ENCODE data around the gene KRTAP26-1.

The KRTAP26-1 gene

GRCh38 chr21:30320215-30320614 is at the start of gene KRTAP26-1:
Gene KRTAP26-1, minus strand, starts transcription at chr21:30320315. Its CDS starts 280 bp downstream, at chr21:30320035.
- DNase-seq (ENCODE audit: low spot score), result no peak

- DNase-seq (ENCODE audit: low spot score), result no peak
These were observed 35.8 kb upstream of the KRTAP26-1 start for GRCh38 chr21:30355906-30356305.

GRCh38 chr21:30354308-30355005 is 34.3 kb upstream of the KRTAP26-1 start:
- no peak for DNase-seq (ENCODE audit: low spot score)

GRCh38 chr21:30351534-30351933 is 31.4 kb upstream of the KRTAP26-1 start:
- no peak for DNase-seq (ENCODE audit: low spot score)

GRCh38 chr21:30349572-30349971 is 29.5 kb upstream of the KRTAP26-1 start:
- no peak for DNase-seq (ENCODE audit: low spot score)

GRCh38 chr21:30348506-30348905 is 28.4 kb upstream of the KRTAP26-1 start, which contains the start of gene KRTAP23-1:
Gene KRTAP23-1, minus strand, starts transcription at chr21:30348606. Its CDS starts 0 bp downstream, at chr21:30348606.
- DNase-seq (ENCODE audit: low spot score), result no peak

GRCh38 chr21:30345014-30345413 is 24.9 kb upstream of the KRTAP26-1 start:
- no peak for DNase-seq (ENCODE audit: low spot score)

GRCh38 chr21:30340714-30341573 is 20.8 kb upstream of the KRTAP26-1 start:
- DNase-seq (ENCODE audit: low spot score), result peak; percentile 3

- DNase-seq (ENCODE audit: low spot score), result no peak
These were observed 18.6 kb upstream of the KRTAP26-1 start for GRCh38 chr21:30338717-30339116.

GRCh38 chr21:30337772-30338171 is 17.7 kb upstream of the KRTAP26-1 start:
- no peak for DNase-seq (ENCODE audit: low spot score)

- no peak for DNase-seq (ENCODE audit: low spot score)
These were observed 17.2 kb upstream of the KRTAP26-1 start, which contains the start of gene KRTAP27-1 for GRCh38 chr21:30337276-30337744. Gene KRTAP27-1, minus strand, starts transcription at chr21:30337694. Its CDS starts 26 bp downstream, at chr21:30337668.

GRCh38 chr21:30336596-30336995 is 16.5 kb upstream of the KRTAP26-1 start:
- no peak for DNase-seq (ENCODE audit: low spot score)

GRCh38 chr21:30333736-30334135 is 13.6 kb upstream of the KRTAP26-1 start:
- DNase-seq (ENCODE audit: low spot score), result no peak

GRCh38 chr21:30332681-30333080 is 12.6 kb upstream of the KRTAP26-1 start:
- no peak for DNase-seq (ENCODE audit: low spot score)

GRCh38 chr21:30329203-30329875 is 9.2 kb upstream of the KRTAP26-1 start:
- no peak for DNase-seq (ENCODE audit: low spot score)

GRCh38 chr21:30326390-30326789 is 6.3 kb upstream of the KRTAP26-1 start:
- DNase-seq (ENCODE audit: low spot score), result no peak

GRCh38 chr21:30315701-30316100 is 4.4 kb downstream of the KRTAP26-1 start:
- no peak for DNase-seq (ENCODE audit: low spot score)

GRCh38 chr21:30306884-30307283 is 13.2 kb downstream of the KRTAP26-1 start:
- DNase-seq (ENCODE audit: low spot score), result no peak

GRCh38 chr21:30305136-30305535 is 15.0 kb downstream of the KRTAP26-1 start:
- no peak for DNase-seq (ENCODE audit: low spot score)

GRCh38 chr21:30289215-30289614 is 30.9 kb downstream of the KRTAP26-1 start, which contains the start of gene KRTAP25-1:
Gene KRTAP25-1, minus strand, starts transcription at chr21:30289514. Its CDS starts 24 bp downstream, at chr21:30289490.
- no peak for DNase-seq (ENCODE audit: low spot score)

GRCh38 chr21:30282850-30283249 is 37.3 kb downstream of the KRTAP26-1 start, which contains the start of gene KRTAP24-1:
Gene KRTAP24-1, minus strand, starts transcription at chr21:30282950. Its CDS starts 18 bp downstream, at chr21:30282932.
- DNase-seq (ENCODE audit: low spot score), result no peak

- DNase-seq (ENCODE audit: low spot score), result no peak
These were observed 48.5 kb downstream of the KRTAP26-1 start for GRCh38 chr21:30271611-30272010.
